ENCODE measurements around the gene HSPA12A.

Gene HSPA12A

GRCh38 chr10:116634126-116634975 is 108.0 kb downstream of the HSPA12A start:
- no peaks in the 10 kb centered on the region for H3K9me3 ChIP-seq
- no peaks in the 10 kb centered on the region for H3K4me1 ChIP-seq (ENCODE audit: control insufficient read depth in 1 of 2, insufficient read depth in 1 of 2, low read depth in 1 of 2, low read length in 1 of 2)
- H3K4me3 ChIP-seq (ENCODE audit: low read depth in 1 of 2, low read length in 1 of 2), result no peak overlapping the region
- TF ChIP-seq, protein P1, sequence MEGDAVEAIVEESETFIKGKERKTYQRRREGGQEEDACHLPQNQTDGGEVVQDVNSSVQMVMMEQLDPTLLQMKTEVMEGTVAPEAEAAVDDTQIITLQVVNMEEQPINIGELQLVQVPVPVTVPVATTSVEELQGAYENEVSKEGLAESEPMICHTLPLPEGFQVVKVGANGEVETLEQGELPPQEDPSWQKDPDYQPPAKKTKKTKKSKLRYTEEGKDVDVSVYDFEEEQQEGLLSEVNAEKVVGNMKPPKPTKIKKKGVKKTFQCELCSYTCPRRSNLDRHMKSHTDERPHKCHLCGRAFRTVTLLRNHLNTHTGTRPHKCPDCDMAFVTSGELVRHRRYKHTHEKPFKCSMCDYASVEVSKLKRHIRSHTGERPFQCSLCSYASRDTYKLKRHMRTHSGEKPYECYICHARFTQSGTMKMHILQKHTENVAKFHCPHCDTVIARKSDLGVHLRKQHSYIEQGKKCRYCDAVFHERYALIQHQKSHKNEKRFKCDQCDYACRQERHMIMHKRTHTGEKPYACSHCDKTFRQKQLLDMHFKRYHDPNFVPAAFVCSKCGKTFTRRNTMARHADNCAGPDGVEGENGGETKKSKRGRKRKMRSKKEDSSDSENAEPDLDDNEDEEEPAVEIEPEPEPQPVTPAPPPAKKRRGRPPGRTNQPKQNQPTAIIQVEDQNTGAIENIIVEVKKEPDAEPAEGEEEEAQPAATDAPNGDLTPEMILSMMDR (IDR thresholded peaks at IDR 0.05), result no peak
- H3K36me3 ChIP-seq, result no peaks in the 10 kb centered on the region
- no peak overlapping the region for H3K27ac ChIP-seq
- peaks cover 8% of the 10 kb centered on the region for H3K27me3 ChIP-seq

DNA sequence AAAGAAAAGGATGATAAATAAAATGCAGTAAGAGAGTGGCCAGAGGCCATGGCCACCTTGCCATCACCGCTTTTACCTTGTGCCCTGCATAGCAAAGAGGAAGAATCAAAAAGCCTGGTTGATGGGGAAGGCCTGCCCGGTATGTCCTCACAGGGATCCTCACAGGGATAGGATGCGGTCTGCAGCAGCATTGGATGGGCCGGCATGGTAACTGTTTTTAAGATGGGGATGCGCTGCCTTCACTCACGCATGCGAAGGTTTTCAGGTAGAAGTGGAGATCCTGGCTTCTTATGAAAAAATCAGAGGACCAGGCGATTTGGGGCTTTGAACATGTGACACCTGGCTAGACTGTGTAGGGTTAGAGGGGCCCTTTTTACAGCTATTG is 109.2 kb downstream of the HSPA12A start:
- TF ChIP-seq, protein P1 (IDR thresholded peaks at IDR 0.05), result no peak
- Histone ChIP-seq H3K9me3 (no peaks in the 10 kb centered on the region), H3K27ac (no peak overlapping the region), H3K4me1 (ENCODE audit: control insufficient read depth in 1 of 2, insufficient read depth in 1 of 2, low read depth in 1 of 2, low read length in 1 of 2) (no peaks in the 10 kb centered on the region), H3K36me3 (no peaks in the 10 kb centered on the region), H3K4me3 (ENCODE audit: low read depth in 1 of 2, low read length in 1 of 2) (no peak overlapping the region), H3K27me3 (peaks cover 18% of the 10 kb centered on the region)

- peaks cover 23% of the 10 kb centered on the region for H3K27me3 ChIP-seq
- H3K36me3 ChIP-seq, result no peaks in the 10 kb centered on the region
- no peak overlapping the region for H3K27ac ChIP-seq
- TF ChIP-seq, protein P1 (IDR thresholded peaks at IDR 0.05), result no peak
- H3K9me3 ChIP-seq, result no peaks in the 10 kb centered on the region
- no peaks in the 10 kb centered on the region for H3K4me1 ChIP-seq (ENCODE audit: control insufficient read depth in 1 of 2, insufficient read depth in 1 of 2, low read depth in 1 of 2, low read length in 1 of 2)
- H3K4me3 ChIP-seq (ENCODE audit: low read depth in 1 of 2, low read length in 1 of 2), result no peak overlapping the region
Measured at GRCh38 chr10:116632596-116633215, 109.7 kb downstream of the HSPA12A start.

GRCh38 chr10:116631871-116632295 is 110.5 kb downstream of the HSPA12A start:
- Histone ChIP-seq H3K4me3 (ENCODE audit: low read depth in 1 of 2, low read length in 1 of 2) (no peak overlapping the region), H3K27me3 (peaks cover 31% of the 10 kb centered on the region), H3K4me1 (ENCODE audit: control insufficient read depth in 1 of 2, insufficient read depth in 1 of 2, low read depth in 1 of 2, low read length in 1 of 2) (no peaks in the 10 kb centered on the region), H3K27ac (no peak overlapping the region), H3K36me3 (no peaks in the 10 kb centered on the region), H3K9me3 (no peaks in the 10 kb centered on the region)
- TF ChIP-seq, protein P1 (IDR thresholded peaks at IDR 0.05), result no peak

DNA sequence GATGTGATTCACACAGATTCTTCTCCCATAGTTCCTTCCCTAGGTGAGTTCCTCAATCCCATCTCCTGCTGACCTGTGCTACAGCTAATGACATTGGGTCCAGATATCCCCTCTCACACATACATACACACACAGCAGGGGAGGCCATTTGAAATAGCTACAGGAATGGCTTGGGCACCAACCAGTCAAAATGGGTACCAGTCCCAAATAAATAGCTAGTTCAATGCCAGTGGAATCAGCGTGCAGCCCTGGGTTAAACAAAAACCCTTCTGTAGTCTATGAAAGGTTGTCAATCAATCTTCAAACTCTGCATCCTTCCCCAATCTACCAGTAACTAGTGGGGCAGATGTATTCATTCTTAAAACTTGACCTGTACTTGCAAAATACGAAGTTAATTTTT is 112.3 kb downstream of the HSPA12A start:
- Histone ChIP-seq H3K27ac (no peak overlapping the region), H3K4me1 (ENCODE audit: control insufficient read depth in 1 of 2, insufficient read depth in 1 of 2, low read depth in 1 of 2, low read length in 1 of 2) (no peaks in the 10 kb centered on the region), H3K27me3 (peaks cover 42% of the 10 kb centered on the region), H3K36me3 (no peaks in the 10 kb centered on the region), H3K9me3 (no peaks in the 10 kb centered on the region), H3K4me3 (ENCODE audit: low read depth in 1 of 2, low read length in 1 of 2) (no peak overlapping the region)
- TF ChIP-seq, protein P1 (IDR thresholded peaks at IDR 0.05), result no peak
